ENCODE measurements around the gene SRA1.

- TF ChIP-seq CTCF (IDR thresholded peaks at IDR 0.05) (no peak), EZH2 (IDR thresholded peaks at IDR 0.05) (no peak), EZH2phosphoT487 (IDR thresholded peaks at IDR 0.05) (no peak)
These were observed 49.8 kb upstream of the SRA1 start for GRCh38 chr5:140607031-140607430.

Measured in neural progenitor cell (in vitro differentiated cells).